IPS-NIHi7 (cell line): ENCODE data around the gene SETBP1.

Source experiments
- DNase-seq: peaks from one replicate; pipeline ENCODE4 v3.0.0; 2012; ENCODE audit warnings: mixed read lengths; ENCODE audit errors: extremely low spot score

Gene SETBP1

GRCh38 chr18:44759925-44760342 lies 79.2 kb downstream of the SETBP1 start:
- DNase-seq, result no peak

- DNase-seq, result no peak
Observed at GRCh38 chr18:44761812-44762211, 81.1 kb downstream of the SETBP1 start.

- DNase-seq, result no peak
Observed at GRCh38 chr18:44763327-44763726, 82.6 kb downstream of the SETBP1 start.

- DNase-seq, result no peak
Observed at GRCh38 chr18:44764863-44765262, 84.2 kb downstream of the SETBP1 start.

GRCh38 chr18:44765456-44765855 lies 84.8 kb downstream of the SETBP1 start:
- DNase-seq, result no peak

- DNase-seq, result no peak
Observed at GRCh38 chr18:44766450-44766849, 85.8 kb downstream of the SETBP1 start.

GRCh38 chr18:44767807-44768206 lies 87.1 kb downstream of the SETBP1 start:
- no peak for DNase-seq

- DNase-seq, result no peak
Observed at GRCh38 chr18:44770641-44771040, 90.0 kb downstream of the SETBP1 start.

GRCh38 chr18:44771572-44771955 lies 90.9 kb downstream of the SETBP1 start:
- no peak for DNase-seq

- DNase-seq, result no peak
Observed at GRCh38 chr18:44771956-44772917, 91.5 kb downstream of the SETBP1 start.

- DNase-seq, result no peak
Observed at GRCh38 chr18:44773640-44774155, 93.0 kb downstream of the SETBP1 start.

- no peak for DNase-seq
Observed at GRCh38 chr18:44774191-44774590, 93.5 kb downstream of the SETBP1 start.

- DNase-seq, result no peak
Observed at GRCh38 chr18:44777457-44778192, 96.9 kb downstream of the SETBP1 start.

- no peak for DNase-seq
Observed at GRCh38 chr18:44778788-44779187, 98.1 kb downstream of the SETBP1 start.

GRCh38 chr18:44779753-44780292 lies 99.1 kb downstream of the SETBP1 start:
- no peak for DNase-seq

- DNase-seq, result peak; percentile 18
Observed at GRCh38 chr18:44781886-44782285, 101.2 kb downstream of the SETBP1 start.

- no peak for DNase-seq
Observed at GRCh38 chr18:44782617-44783016, 101.9 kb downstream of the SETBP1 start.

GRCh38 chr18:44783371-44783770 lies 102.7 kb downstream of the SETBP1 start:
- no peak for DNase-seq

GRCh38 chr18:44786257-44786656 lies 105.6 kb downstream of the SETBP1 start:
- DNase-seq, result no peak

- no peak for DNase-seq
Observed at GRCh38 chr18:44786688-44787087, 106.0 kb downstream of the SETBP1 start.

- no peak for DNase-seq
Observed at GRCh38 chr18:44788334-44788733, 107.6 kb downstream of the SETBP1 start.

- DNase-seq, result no peak
Observed at GRCh38 chr18:44789710-44790109, 109.0 kb downstream of the SETBP1 start.
